ENCODE results near the gene SLIT3. TPM values are rescaled to one million over a fixed set of nuclear protein-coding genes. Genes with fewer than 3 reads are reported as not detected.

The SLIT3 gene
- total and polyA plus RNA-seq, 9 of the 15 experiments (the other 6 are each of a cell fraction or from before 2014, with no cell fraction given) = 0.01 to 0.04 TPM; not detected in 7

DNA sequence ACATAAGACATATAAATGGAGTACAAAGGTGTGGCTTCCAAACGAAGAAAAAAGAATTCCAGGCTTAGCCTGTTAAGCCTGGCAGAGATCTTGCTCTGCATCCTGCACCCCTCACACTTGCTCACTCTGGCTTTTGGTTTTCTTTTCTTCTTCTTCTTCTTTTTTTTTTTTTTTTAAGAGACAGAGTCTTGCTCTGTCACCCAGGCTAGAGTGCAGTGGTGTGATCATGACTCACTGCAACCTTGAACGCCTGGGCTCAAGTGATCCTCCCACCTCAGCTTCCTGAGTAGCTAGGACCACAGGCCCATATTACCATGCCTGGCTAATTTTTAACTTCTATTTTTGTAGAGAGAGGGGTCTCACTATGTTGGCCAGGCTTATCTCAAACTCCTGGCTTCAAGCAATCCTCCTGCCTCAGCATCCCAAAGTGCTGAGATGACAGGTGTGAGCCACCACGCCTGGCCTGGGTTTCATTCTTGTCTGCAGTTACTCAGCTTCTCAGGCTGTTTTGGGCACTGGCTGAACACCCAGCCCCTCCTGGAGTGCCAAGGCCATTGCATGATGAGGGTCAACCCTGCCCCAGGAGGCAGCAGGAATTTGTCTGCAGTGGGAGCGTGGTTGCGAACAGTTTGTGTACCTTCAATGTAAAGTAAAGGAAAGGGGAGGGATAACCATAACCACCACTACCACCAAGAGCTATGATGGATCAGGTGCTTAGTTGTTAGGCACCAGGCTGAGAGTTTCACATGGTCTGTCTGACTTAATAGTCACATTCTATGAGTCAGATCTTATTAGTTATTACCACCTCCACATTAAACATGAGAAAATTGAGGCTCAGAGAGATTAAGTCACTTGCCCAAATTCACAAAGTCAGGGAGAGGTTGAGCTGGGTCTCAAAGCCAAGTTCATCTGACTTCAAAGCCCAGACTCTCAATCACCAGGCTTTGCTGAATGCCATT lies 502.6 kb downstream of the SLIT3 start:
- no peak for FAIRE-seq
- Histone ChIP-seq H3K27ac (ENCODE audit: extremely low read depth, low read depth, low read length) (no peak overlapping the region), H3K9ac (ENCODE audit: insufficient read depth in 1 of 2, low read depth in 2 of 2, low read length in 2 of 2) (no peak overlapping the region), H3K79me2 (ENCODE audit: control insufficient read depth, insufficient read depth, low read length) (no peaks in the 10 kb centered on the region), H3K36me3 (ENCODE audit: control insufficient read depth, insufficient read depth, low read length) (no peaks in the 10 kb centered on the region), H4K20me1 (replicated peaks; ENCODE audit: control insufficient read depth, insufficient read depth, low read length) (no peaks in the 10 kb centered on the region), H3K4me3 (no peak overlapping the region), H3K9me1 (ENCODE audit: control insufficient read depth, insufficient read depth, low read length) (no peaks in the 10 kb centered on the region), H3K4me2 (ENCODE audit: insufficient read depth, low read length) (no peak overlapping the region), H3K4me1 (replicated peaks in 1 of 2; ENCODE audit: control insufficient read depth in 2 of 2, insufficient read depth in 2 of 2, low read length in 2 of 2) (no peaks in the 10 kb centered on the region), H2AFZ (ENCODE audit: low read depth, low read length) (no peak overlapping the region), H3K27me3 (ENCODE audit: control insufficient read depth in 2 of 2, insufficient read depth in 2 of 2, low read length in 2 of 2) (peaks cover 8 to 19% of the 10 kb centered on the region in 2 experiments; a peak in 4 of 5 replicates), H3K9me3 (replicated peaks; ENCODE audit: control insufficient read depth, insufficient read depth, low read depth, low read length) (no peaks in the 10 kb centered on the region)
- TF ChIP-seq ZKSCAN8 (CRISPR knock-in tag; IDR thresholded peaks at IDR 0.05) (peak; percentile 41; the same call in 1 of the 2 replicates), ZNF384 (IDR thresholded peaks at IDR 0.05; ENCODE audit: low read depth, low read length) (peak; percentile 10; the same call in 1 of the 2 replicates), MAZ (CRISPR knock-in tag; conservative IDR thresholded peaks at IDR 0.05 in 1 of 2, IDR thresholded peaks at IDR 0.05 in 1 of 2) (peak in 1 of 2 experiments; percentile 12; a peak in 1 of 4 replicates), ZNF184 (CRISPR knock-in tag; IDR thresholded peaks at IDR 0.05) (no peak), SREBF1 (IDR thresholded peaks at IDR 0.05; ENCODE audit: borderline replicate concordance, low read depth, low read length) (no peak), ZNF175 (CRISPR knock-in tag; IDR thresholded peaks at IDR 0.05; ENCODE audit: low read depth) (peak; percentile 6; the same call in 1 of the 2 replicates), NR2C2 (CRISPR knock-in tag; IDR thresholded peaks at IDR 0.05) (no peak), NR2C2 (tag; IDR thresholded peaks at IDR 0.05) (peak; percentile 35; the same call in 1 of the 2 replicates), FOSL1 (tag; conservative IDR thresholded peaks at IDR 0.05) (peak; percentile 63)
- ChIA-PET POLR2A (interaction anchor here (1.6 kb wide), 1 partner anchor 8 kb away, joined by 3 read pairs; no protein-coding TSS in a partner anchor), CTCF (ENCODE audit: low intra/inter-chr PET ratio) (no interaction called here)
- no peak for ATAC-seq
- no TSS peak for BruUV-seq (replicated peaks)
- intact Hi-C loops (cut with micrococcal nuclease) = no loop called here
- 2% methylated on average over 5 of the region's 5 CpGs for WGBS (ENCODE audit: insufficient coverage, low coverage, missing lambda C conversion rate)
- DNase-seq (ENCODE audit: extremely low read depth in 1 of 4, low spot score in 3 of 4) = no peak
- in situ Hi-C loops (cut with MboI) = no loop called here
